HG03521 (cell line): ENCODE measurements around the gene RSRC2.
"Not testable (repeated sequence)": the region's sequence is repeated elsewhere in the genome, so short reads cannot be mapped to it uniquely, and the experiment has no call there.

Experiments
- ATAC-seq: cut with Tn5 transposase; IDR thresholded peaks from one replicate; pipeline ENCODE4 v1.9.1; 2021; ENCODE audit warnings: mild to moderate bottlenecking, moderate library complexity; ENCODE audit not compliant: unreplicated experiment

Gene RSRC2, protein sequence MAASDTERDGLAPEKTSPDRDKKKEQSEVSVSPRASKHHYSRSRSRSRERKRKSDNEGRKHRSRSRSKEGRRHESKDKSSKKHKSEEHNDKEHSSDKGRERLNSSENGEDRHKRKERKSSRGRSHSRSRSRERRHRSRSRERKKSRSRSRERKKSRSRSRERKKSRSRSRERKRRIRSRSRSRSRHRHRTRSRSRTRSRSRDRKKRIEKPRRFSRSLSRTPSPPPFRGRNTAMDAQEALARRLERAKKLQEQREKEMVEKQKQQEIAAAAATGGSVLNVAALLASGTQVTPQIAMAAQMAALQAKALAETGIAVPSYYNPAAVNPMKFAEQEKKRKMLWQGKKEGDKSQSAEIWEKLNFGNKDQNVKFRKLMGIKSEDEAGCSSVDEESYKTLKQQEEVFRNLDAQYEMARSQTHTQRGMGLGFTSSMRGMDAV

GRCh38 chr12:122526683-122527477 lies at the start of gene RSRC2, which contains the start of gene KNTC1:
TSS of gene RSRC2 (minus strand) at chr12:122526936. CDS start at chr12:122526853, 83 bp downstream.
TSS of gene KNTC1 (plus strand) at chr12:122527249. CDS start at chr12:122530064, 2,815 bp downstream.
- ATAC-seq: peak; percentile 92

- no peak for ATAC-seq
These were observed 45.1 kb upstream of the RSRC2 start for GRCh38 chr12:122571821-122572220.

GRCh38 chr12:122570006-122570405 lies 43.3 kb upstream of the RSRC2 start:
- not testable (repeated sequence) for ATAC-seq

GRCh38 chr12:122569288-122569687 lies 42.6 kb upstream of the RSRC2 start:
- ATAC-seq: no peak

DNA sequence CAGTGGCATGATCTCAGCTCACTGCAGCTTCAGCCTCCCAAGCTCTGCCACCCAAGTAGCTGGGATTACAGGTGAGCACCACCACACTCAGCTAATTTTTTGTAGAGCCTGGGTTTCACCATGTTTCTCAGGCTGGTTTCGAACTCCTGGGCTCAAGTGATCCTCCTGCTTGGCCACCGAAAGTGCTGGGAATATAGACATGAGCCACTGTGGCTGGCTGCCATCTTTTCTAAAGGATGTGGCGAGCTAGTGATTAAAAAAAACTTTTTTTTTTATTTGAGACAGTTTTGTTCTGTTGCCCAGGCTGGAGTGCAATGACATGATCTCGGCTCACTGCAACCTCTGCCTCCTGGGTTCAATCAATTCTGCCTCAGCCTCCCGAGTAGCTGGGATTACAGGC lies 40.1 kb upstream of the RSRC2 start:
- ATAC-seq: not testable (repeated sequence)

DNA sequence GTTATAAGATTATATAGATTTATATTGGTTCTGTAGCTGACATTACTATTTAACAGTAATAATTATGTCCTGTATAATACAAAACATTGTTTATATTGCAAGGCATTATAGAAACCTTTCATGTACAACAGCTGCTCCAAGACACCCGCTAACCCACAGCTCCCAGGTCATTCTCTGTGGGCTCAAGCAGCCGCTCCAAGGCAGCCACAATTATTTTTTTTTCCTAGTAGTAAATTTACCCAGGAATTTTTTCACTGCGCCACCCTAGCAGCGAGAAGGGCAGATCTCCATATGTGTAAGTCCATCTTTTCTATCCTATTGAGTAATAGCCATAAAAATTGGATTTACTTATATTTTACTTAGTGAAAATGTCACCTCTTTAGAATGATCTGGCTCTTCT lies 36.6 kb upstream of the RSRC2 start:
- ATAC-seq: no peak

DNA sequence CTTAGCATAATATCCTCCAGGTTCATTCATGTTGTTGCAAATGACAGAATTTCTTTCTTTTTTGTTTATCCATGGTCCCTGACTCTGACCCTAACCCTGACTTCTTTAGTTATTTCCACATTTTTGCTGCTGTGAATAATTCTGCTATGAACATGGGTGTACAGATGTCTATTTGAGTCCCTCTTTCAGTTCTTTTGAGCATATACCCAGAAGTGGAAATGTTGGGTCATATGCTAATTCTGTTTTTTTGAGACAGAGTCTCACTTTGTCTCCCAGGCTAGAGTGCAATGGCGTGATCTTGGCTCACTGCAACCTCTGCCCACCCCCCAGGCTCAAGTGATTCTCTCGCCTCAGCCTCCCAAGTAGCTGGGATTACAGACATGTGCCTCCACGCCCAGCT lies 33.4 kb upstream of the RSRC2 start:
- no peak for ATAC-seq

DNA sequence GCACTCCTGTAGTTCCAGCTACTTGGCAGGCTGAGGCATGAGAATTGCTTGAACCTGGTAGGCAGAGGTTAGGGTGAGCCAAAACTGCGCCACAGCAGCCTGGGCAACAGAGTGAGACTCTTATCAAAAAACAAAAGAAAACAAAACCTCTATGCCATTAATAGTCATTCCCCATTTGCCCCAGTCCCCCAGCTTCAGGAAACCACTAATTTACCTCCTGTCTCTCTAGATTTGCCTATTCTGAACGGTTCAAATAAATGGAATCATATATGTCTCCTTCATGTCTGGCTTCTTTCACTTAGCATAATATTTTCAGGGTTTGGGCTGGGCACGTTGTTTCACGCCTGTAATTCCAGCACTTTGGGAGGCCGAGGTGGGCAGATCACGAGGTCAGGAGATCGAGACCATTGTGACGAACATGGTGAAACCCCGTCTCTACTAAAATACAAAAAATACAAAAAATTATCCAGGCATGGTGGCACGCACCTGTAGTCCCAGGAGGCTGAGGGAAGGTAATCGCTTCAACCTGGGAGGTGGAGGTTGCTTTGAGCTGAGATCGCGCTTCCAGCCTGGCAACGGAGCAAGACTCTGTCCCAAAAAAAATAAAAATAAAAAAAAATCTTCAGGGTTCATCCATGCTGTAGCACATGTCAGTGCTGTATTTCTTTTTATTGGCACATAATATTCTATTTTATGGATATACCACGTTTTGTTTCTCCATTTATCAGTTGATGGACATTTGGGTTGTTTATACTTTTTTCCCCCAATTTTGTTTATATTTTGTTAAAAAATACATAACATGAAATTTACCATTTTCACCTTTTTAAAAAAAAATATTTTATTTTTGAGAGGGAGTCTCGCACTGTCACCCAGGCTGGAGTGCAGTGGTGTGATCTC lies 32.3 kb upstream of the RSRC2 start:
- no peak for ATAC-seq

DNA sequence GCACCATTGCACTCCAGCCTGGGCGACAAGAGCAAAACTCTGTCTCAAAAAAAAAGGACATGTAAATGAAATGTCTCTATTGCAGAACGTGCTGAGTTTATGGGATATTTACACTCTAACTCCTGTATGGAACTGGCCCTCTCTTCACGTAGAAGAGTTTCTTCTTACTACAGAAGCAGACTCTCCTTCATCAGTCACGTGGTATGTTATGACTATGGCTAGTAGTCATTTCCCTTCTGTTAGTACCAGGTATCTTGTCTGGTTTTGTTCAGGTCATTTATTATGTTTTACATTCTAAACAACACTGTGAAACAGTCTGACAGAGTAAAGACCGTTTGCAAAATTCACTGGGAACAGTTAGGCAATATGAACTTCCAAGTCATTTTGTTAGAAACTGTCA lies 20.6 kb upstream of the RSRC2 start:
- no peak for ATAC-seq

DNA sequence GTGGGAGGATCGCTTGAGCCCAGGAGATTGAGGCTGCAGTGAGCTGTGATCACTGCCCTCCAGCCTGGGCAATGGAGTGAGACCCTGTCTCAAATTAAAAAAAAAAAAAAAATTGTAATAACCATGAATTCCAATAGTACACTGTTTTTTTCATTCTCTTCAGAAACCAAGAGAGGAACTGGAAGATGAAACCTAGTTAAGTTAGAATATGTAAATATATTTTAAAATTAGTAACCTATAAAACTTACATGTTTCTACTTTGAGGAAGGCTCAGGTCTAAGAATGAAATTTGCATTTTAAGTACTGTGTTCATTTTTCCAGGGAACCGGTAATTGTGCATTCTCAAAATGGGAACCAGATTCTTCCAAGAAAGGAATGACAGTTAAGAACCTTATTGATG lies 19.1 kb upstream of the RSRC2 start:
- ATAC-seq: peak; percentile 60

GRCh38 chr12:122544537-122544936 lies 17.8 kb upstream of the RSRC2 start:
- no peak for ATAC-seq

DNA sequence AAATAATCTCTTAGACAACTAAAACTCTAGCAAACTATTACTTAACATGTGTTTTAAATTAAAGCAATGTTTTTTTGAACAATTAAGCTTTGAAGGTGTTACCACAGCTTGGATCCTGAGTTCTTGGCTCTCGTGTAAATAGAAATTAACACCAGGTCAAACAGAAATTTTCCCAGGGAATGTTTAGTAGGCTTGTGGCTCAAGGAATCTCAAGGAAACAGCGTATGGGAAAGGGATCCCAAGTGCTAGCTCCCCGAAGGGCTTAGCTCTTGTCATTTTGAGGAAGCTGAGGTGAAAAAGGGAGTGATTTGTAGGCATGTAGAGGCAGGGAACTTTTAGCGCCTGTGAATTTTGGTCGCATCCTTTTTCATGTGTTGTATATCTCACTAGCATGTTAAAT lies 11.8 kb upstream of the RSRC2 start:
- ATAC-seq: no peak

- ATAC-seq: no peak
These were observed 10.3 kb upstream of the RSRC2 start for GRCh38 chr12:122537021-122537420.

GRCh38 chr12:122533856-122534255 lies 7.1 kb upstream of the RSRC2 start:
- no peak for ATAC-seq

DNA sequence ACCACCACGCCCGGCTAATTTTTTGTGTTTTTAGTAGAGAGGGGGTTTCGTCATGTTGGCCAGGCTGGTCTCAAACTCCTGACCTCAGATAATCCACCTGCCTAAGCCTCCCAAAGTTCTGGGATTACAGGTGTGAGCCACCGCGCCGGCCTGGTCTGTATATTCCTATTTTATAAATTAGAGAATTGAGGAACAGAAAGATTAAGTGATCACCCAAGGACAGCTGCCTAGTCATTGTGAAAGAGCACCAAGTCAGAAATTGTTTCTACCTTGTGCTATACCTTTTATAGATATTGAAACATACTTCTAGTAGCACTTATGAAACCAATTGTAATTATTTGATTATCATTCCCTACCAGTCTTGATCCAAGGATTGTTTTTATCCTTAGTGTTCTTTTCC lies 2.3 kb upstream of the RSRC2 start:
- ATAC-seq: no peak

- ATAC-seq: no peak
These were observed 1.8 kb upstream of the RSRC2 start for GRCh38 chr12:122528582-122528981.

GRCh38 chr12:122527478-122527944 lies 775 bp upstream of the RSRC2 start:
- no peak for ATAC-seq

DNA sequence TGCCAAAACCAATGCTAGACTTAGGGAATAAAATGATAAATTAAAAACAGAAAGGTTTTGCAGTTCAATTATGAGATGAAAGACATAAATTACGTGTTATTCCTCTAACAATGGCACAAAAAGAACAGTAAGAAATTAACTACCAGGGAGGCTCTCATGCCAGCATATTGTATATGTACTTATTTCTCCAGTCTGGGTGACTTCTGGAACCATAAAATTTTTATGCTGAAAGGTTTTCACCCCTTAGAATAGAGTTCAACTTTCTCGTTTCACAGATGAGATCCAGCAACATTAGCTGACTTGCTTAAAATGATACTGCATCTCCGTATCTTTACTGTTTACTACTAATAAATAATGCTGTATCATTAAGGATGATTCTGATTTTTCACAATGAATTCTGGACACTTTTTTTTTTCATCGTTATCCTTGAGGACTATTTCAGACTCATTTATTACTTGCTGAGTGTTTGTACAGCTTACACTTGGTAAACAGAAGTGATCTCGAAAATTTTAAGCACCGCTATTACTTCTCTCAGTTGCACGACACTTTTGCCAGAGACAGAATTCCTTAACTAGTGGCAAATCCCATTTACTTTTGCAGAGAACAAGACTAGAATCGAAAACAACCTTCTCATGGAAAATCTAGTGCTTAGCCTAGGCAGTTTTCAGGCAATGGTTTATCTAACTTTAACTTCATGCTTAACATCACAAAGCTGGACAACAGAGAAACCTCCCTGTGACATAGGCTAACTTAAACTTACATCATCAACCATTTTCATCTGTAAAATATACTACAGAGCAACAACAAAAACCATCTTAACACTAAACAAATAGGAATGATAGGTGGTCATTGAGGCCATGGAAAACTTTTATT lies 2.7 kb downstream of the RSRC2 start:
- ATAC-seq: no peak

DNA sequence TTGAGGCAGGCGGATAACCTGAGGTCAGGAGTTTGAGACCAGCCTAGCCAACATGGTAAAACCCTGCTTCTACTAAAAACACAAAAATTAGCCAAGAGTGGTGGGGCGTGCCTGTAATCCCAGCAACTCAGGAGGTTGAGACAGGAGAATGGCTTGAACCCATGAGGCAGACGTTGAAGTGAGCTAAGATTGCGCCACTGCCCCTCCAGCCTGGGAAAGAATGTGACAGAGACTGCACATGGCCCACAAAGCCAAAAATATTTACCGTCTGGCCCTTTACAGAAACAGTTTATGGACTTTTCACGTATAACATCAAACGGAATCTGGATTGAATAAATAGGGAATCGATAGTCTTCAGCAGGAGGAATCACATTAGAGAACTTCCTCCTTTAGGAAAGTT lies 3.5 kb downstream of the RSRC2 start:
- no peak for ATAC-seq

GRCh38 chr12:122520676-122521075 lies 6.1 kb downstream of the RSRC2 start:
- ATAC-seq: no peak
